ENCODE data around the gene DCTN4. TPM values are rescaled to one million over a fixed set of nuclear protein-coding genes. Genes with fewer than 3 reads are reported as not detected.
A peak's percentile ranks its signal among the peaks of the same experiment; 100 is the strongest.

DCTN4 gene
- total and polyA plus RNA-seq, 4 donors: 17.3 to 66.4 (median 40.1) TPM

DNA sequence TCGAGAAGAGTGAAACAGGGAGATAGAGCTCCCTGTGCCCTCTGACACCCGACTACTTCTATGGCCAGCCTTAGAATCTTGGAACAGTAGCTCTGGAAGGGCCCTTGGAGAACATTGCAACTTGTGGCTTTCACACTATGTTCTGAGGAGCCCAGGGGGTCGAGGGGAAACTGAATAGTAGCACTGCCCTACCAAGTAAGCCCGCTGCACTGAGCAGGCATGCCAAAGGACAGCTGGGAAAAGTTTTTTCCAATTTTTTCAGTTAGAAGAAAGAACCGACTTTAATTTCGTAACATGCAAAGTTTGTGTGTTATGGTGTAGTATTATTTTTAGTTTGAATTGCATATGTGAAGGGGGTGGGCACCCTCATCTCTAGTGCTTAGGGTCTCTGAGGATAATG is 30.6 kb upstream of the DCTN4 start:
- DNase-seq: no peak
- H3K27ac ChIP-seq (ENCODE audit: low read depth in 1 of 2, low read length in 2 of 2): no peak overlapping the region
- no peaks in the 10 kb centered on the region for H3K9me3 ChIP-seq (ENCODE audit: control insufficient read depth, low read length)
- no peaks in the 10 kb centered on the region for H3K36me3 ChIP-seq (ENCODE audit: control insufficient read depth in 1 of 2, insufficient read depth in 2 of 2, low read length in 1 of 2)
- intact Hi-C loops (cut with DNase I): no loop called here
- H3K27me3 ChIP-seq (ENCODE audit: control insufficient read depth in 1 of 2, insufficient read depth in 2 of 2, low read length in 1 of 2): no peaks in the 10 kb centered on the region
- no peak overlapping the region for H3K4me3 ChIP-seq (ENCODE audit: low read length in 2 of 2)
- no peak for ATAC-seq (ENCODE audit: low FRiP score)
- peaks cover 4 to 7% of the 10 kb centered on the region in 2 donors for H3K4me1 ChIP-seq (ENCODE audit: control insufficient read depth in 1 of 2, insufficient read depth in 2 of 2, low read length in 2 of 2)
- 77 to 81% methylated on average over 6 of the region's 6 CpGs for WGBS, 2 donors

DNA sequence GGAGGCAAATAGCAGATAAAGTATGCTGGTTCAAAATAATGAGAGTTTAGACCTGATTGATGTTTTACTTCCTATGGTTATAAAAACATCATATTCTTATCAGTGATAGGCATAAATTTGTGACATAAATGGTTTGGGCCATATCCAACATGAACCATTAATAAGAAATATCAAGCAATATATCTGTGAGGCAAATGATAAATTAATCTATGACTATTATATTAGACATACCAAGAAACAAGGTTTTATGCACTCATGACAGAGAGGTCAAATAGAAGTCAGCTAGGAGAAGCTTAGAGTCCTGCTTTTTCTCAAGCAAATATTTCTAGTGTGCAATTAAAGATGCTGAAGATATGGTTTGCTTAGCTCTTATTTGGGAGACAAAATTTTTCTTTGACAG is 30.2 kb upstream of the DCTN4 start:
- DNase-seq (no peak), ATAC-seq (ENCODE audit: low FRiP score) (no peak)
- intact Hi-C loops (cut with DNase I): no loop called here
- Histone ChIP-seq H3K27me3 (ENCODE audit: control insufficient read depth in 1 of 2, insufficient read depth in 2 of 2, low read length in 1 of 2) (no peaks in the 10 kb centered on the region), H3K9me3 (ENCODE audit: control insufficient read depth, low read length) (no peaks in the 10 kb centered on the region), H3K4me1 (ENCODE audit: control insufficient read depth in 1 of 2, insufficient read depth in 2 of 2, low read length in 2 of 2) (peaks cover 4 to 7% of the 10 kb centered on the region in 2 donors), H3K4me3 (ENCODE audit: low read length in 2 of 2) (no peak overlapping the region), H3K27ac (ENCODE audit: low read depth in 1 of 2, low read length in 2 of 2) (no peak overlapping the region), H3K36me3 (ENCODE audit: control insufficient read depth in 1 of 2, insufficient read depth in 2 of 2, low read length in 1 of 2) (no peaks in the 10 kb centered on the region)

DNA sequence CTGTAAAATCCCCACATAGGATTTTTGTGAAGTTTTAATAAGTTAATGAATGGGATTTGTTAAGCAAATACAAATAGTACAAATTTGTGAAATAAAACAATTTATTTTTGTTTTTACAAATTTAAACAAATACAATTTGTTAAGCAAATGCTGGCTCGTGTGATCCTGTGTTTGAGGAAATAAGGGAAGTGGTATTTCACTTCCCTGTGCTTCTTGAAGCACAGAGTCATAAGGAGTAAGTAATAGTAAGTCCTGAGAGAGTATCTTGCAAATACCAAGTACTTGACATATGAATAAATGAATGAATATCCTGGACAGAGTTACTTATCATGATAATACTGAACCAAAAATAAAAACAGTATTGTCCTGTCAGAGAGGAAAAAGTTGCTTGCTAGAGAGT is 28.8 kb upstream of the DCTN4 start:
- H3K4me1 ChIP-seq (ENCODE audit: control insufficient read depth in 1 of 2, insufficient read depth in 2 of 2, low read length in 2 of 2): peaks cover 7 to 14% of the 10 kb centered on the region in 2 donors
- no peaks in the 10 kb centered on the region for H3K27me3 ChIP-seq (ENCODE audit: control insufficient read depth in 1 of 2, insufficient read depth in 2 of 2, low read length in 1 of 2)
- H3K4me3 ChIP-seq (ENCODE audit: low read length in 2 of 2): no peak overlapping the region
- H3K27ac ChIP-seq (ENCODE audit: low read depth in 1 of 2, low read length in 2 of 2): no peak overlapping the region
- ATAC-seq (ENCODE audit: low FRiP score): no peak
- H3K36me3 ChIP-seq (ENCODE audit: control insufficient read depth in 1 of 2, insufficient read depth in 2 of 2, low read length in 1 of 2): no peaks in the 10 kb centered on the region
- intact Hi-C loops (cut with DNase I): no loop called here
- no peak for DNase-seq
- no peaks in the 10 kb centered on the region for H3K9me3 ChIP-seq (ENCODE audit: control insufficient read depth, low read length)
- WGBS, 2 donors: 67 to 68% methylated on average over 1 of the region's 1 CpG

DNA sequence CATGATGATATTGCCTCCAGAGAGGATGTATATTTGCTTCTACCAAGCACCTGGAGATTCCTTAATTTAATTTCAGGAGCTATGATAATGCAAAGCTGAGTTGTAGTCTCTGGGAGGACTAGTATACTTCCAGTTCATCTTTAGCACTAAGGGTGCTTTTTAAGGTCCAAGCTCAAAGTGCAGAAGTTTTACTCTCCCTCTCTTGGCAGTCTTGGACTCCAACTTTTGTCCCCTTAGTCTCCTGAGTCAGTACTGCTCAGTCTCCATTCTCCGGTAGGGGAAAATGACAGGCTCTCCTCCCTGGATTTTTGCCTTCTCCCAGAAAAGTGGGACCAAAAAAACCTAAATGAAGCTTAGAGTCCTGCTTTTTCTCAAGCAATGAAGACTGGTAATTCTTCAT is 28.1 kb upstream of the DCTN4 start:
- intact Hi-C loops (cut with DNase I): no loop called here

DNA sequence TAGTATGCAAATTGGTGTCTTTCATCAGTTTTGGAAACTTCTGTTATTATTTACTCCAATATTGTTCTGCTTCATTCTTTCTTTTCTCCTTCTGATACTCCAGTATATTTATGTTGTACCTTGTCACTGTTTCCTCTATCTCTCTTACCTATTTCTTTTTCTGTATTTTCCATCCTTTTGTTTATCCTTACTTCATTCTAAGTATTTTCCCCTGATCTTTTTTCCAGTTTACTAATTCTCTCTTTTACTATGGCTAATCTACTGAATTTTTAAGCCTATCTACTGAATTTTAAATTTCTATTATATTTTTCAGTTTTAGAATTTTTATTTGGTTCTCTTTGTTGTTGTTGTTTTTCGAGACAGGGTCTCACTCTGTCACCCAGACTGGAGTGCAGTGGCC is 27.1 kb upstream of the DCTN4 start:
- no peak for DNase-seq
- no peak overlapping the region for H3K27ac ChIP-seq (ENCODE audit: low read depth in 1 of 2, low read length in 2 of 2)
- ATAC-seq (ENCODE audit: low FRiP score): no peak
- no peak overlapping the region for H3K4me3 ChIP-seq (ENCODE audit: low read length in 2 of 2)
- H3K27me3 ChIP-seq (ENCODE audit: control insufficient read depth in 1 of 2, insufficient read depth in 2 of 2, low read length in 1 of 2): no peaks in the 10 kb centered on the region
- H3K9me3 ChIP-seq (ENCODE audit: control insufficient read depth, low read length): no peaks in the 10 kb centered on the region
- WGBS, 2 donors: 99 to 100% methylated on average over 1 of the region's 1 CpG
- H3K4me1 ChIP-seq (ENCODE audit: control insufficient read depth in 1 of 2, insufficient read depth in 2 of 2, low read length in 2 of 2): peaks cover 7 to 12% of the 10 kb centered on the region in 2 donors
- intact Hi-C loops (cut with DNase I): no loop called here
- no peaks in the 10 kb centered on the region for H3K36me3 ChIP-seq (ENCODE audit: control insufficient read depth in 1 of 2, insufficient read depth in 2 of 2, low read length in 1 of 2)

More for the DNA sequence above, 28.1 kb upstream of the DCTN4 start:
- Histone ChIP-seq H3K27me3 (ENCODE audit: control insufficient read depth in 1 of 2, insufficient read depth in 2 of 2, low read length in 1 of 2) (no peaks in the 10 kb centered on the region), H3K9me3 (ENCODE audit: control insufficient read depth, low read length) (no peaks in the 10 kb centered on the region), H3K36me3 (ENCODE audit: control insufficient read depth in 1 of 2, insufficient read depth in 2 of 2, low read length in 1 of 2) (no peaks in the 10 kb centered on the region), H3K27ac (ENCODE audit: low read depth in 1 of 2, low read length in 2 of 2) (no peak overlapping the region), H3K4me3 (ENCODE audit: low read length in 2 of 2) (no peak overlapping the region), H3K4me1 (ENCODE audit: control insufficient read depth in 1 of 2, insufficient read depth in 2 of 2, low read length in 2 of 2) (peaks cover 7 to 14% of the 10 kb centered on the region in 2 donors)
- WGBS, 2 donors: 60 to 72% methylated on average over 1 of the region's 1 CpG
- ATAC-seq (ENCODE audit: low FRiP score) (no peak), DNase-seq (no peak)

DNA sequence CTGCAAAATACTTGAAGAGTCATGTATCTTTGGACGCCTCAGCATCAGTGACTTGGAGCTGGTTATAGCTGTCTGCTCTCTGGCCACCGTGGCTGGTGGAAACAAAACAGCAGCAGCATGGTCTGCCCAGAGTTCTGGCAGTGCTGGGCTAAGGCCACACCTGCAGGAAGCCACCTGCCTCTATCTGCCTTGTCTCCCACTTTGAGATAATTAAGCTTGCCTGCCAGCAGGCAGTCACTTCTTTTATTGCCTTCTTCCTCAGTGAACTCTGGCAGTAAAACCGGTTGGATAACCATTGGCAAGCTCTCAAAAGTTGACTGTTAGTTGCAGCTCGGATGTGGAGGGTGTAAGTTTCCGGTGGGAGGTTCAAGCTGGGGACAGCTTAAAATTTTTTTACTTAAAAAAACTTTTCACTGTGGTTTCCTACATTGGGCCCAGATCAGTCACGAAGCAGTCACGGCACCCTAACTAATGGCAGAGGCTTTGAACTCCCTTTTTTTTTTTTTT is 24.7 kb upstream of the DCTN4 start:
- peak in 1 of 2 donors; percentile 83 for DNase-seq
- Histone ChIP-seq H3K27ac (ENCODE audit: low read depth in 1 of 2, low read length in 2 of 2) (peak overlapping the region; percentile 90 to 94), H3K27me3 (ENCODE audit: control insufficient read depth in 1 of 2, insufficient read depth in 2 of 2, low read length in 1 of 2) (no peaks in the 10 kb centered on the region), H3K4me1 (ENCODE audit: control insufficient read depth in 1 of 2, insufficient read depth in 2 of 2, low read length in 2 of 2) (peaks cover 6 to 10% of the 10 kb centered on the region in 2 donors), H3K36me3 (ENCODE audit: control insufficient read depth in 1 of 2, insufficient read depth in 2 of 2, low read length in 1 of 2) (no peaks in the 10 kb centered on the region), H3K4me3 (ENCODE audit: low read length in 2 of 2) (no peak overlapping the region), H3K9me3 (ENCODE audit: control insufficient read depth, low read length) (no peaks in the 10 kb centered on the region)
- 2% methylated on average over 7 of the region's 7 CpGs for WGBS, 2 donors
- intact Hi-C loops (cut with DNase I): no loop called here
- peak; percentile 64 for ATAC-seq (ENCODE audit: low FRiP score)

DNA sequence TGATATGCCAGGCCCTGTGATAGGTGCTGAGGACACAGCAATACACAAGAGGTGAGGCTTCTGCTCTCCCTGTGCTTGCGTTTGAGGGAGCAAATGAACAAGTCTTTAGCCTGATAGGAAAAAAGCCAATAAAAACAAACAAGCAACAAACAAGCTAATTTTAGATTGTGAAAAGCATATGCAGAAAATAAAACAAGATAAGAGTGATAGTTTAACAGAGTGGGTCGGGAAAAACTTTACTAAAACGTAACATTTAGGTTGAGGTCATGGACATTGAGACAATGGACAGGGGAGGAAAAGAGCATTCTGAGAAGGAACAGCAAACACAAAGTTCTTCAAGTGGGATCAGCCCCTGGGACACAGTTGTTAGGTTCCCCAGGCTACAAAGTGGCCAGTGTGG is 24.0 kb upstream of the DCTN4 start:
- intact Hi-C loops (cut with DNase I): no loop called here
- 20 to 22% methylated on average over 3 of the region's 3 CpGs for WGBS, 2 donors
- Histone ChIP-seq H3K36me3 (ENCODE audit: control insufficient read depth in 1 of 2, insufficient read depth in 2 of 2, low read length in 1 of 2) (no peaks in the 10 kb centered on the region), H3K4me3 (ENCODE audit: low read length in 2 of 2) (no peak overlapping the region), H3K27me3 (ENCODE audit: control insufficient read depth in 1 of 2, insufficient read depth in 2 of 2, low read length in 1 of 2) (no peaks in the 10 kb centered on the region), H3K4me1 (ENCODE audit: control insufficient read depth in 1 of 2, insufficient read depth in 2 of 2, low read length in 2 of 2) (peaks cover 6 to 10% of the 10 kb centered on the region in 2 donors), H3K27ac (ENCODE audit: low read depth in 1 of 2, low read length in 2 of 2) (peak overlapping the region; percentile 90 to 94), H3K9me3 (ENCODE audit: control insufficient read depth, low read length) (no peaks in the 10 kb centered on the region)
- DNase-seq: no peak
- no peak for ATAC-seq (ENCODE audit: low FRiP score)

DNA sequence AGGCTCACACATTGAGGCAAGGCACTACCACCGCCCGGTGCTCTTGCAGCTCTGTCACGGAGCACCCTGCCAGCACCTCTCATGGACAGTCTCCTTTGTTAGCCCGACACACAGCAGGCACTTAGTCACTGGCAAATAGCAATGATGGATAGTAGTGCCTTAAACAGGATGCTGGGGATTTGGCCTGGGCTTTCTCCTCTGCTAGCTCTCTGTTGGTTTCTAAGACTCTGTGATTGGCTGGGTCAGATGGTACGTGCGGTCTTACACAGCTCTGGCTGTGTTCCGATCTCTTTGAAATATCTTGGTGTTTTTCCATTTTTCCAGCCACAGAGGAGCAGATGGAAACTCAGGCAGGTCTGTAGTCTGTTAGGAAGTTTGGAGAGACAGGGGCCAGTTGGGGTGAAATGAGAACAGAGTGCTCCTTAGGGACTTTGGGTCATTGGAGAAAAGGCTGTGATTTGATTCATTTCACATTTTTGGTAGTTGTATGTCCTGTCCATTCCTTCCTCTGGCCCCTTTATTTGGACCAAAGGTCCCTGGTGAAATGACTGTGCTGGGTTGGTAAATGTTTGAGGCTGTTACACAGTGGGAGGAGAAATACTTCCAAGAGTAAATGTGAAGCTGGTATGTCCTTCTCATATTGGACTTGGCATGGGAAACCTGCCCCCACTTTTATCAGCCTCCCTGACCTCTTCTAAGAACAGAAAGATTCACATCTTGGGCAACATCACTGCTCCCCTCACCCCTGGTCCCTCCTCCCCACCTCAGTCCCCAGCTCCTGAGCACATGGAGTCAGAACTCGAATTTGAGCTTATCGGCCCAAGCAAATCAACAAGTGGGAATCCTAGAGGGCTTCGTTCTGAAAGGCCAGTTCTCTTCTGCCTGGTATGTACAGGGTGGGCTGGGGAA is 23.1 kb upstream of the DCTN4 start:
- DNase-seq (peak; percentile 88 to 90), ATAC-seq (ENCODE audit: low FRiP score) (peak; percentile 78)
- WGBS, 2 donors: 12% methylated on average over 10 of the region's 10 CpGs
- Histone ChIP-seq H3K36me3 (ENCODE audit: control insufficient read depth in 1 of 2, insufficient read depth in 2 of 2, low read length in 1 of 2) (no peaks in the 10 kb centered on the region), H3K9me3 (ENCODE audit: control insufficient read depth, low read length) (no peaks in the 10 kb centered on the region), H3K4me3 (ENCODE audit: low read length in 2 of 2) (no peak overlapping the region), H3K27me3 (ENCODE audit: control insufficient read depth in 1 of 2, insufficient read depth in 2 of 2, low read length in 1 of 2) (no peaks in the 10 kb centered on the region), H3K4me1 (ENCODE audit: control insufficient read depth in 1 of 2, insufficient read depth in 2 of 2, low read length in 2 of 2) (peaks cover 6 to 10% of the 10 kb centered on the region in 2 donors), H3K27ac (ENCODE audit: low read depth in 1 of 2, low read length in 2 of 2) (peak overlapping the region; percentile 85 to 90)
- intact Hi-C loops (cut with DNase I): no loop called here

DNA sequence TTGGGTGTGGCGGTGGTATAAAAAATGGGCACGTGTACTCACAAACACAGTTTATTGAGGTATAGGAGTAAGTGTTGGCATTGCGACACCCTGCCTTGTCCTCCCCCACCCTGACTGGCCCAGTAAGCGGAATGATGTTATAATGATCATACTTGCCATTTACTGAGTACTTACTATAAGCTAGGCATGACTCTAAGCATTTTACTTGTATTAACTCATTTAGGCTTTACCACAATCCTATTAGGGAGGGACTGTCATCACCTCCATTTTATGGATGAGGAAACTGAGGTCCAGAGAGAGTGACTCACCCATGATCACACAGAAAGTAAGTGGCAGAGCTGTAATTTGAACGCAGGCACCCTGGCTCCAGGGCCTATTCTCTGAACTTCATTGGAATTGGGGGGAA is 22.0 kb upstream of the DCTN4 start:
- 86 to 90% methylated on average over 5 of the region's 5 CpGs for WGBS, 2 donors
- ATAC-seq (ENCODE audit: low FRiP score) (no peak), DNase-seq (no peak)
- Histone ChIP-seq H3K27ac (ENCODE audit: low read depth in 1 of 2, low read length in 2 of 2) (peak overlapping the region; percentile 59 to 75), H3K4me3 (ENCODE audit: low read length in 2 of 2) (no peak overlapping the region), H3K4me1 (ENCODE audit: control insufficient read depth in 1 of 2, insufficient read depth in 2 of 2, low read length in 2 of 2) (peaks cover 6 to 10% of the 10 kb centered on the region in 2 donors), H3K36me3 (ENCODE audit: control insufficient read depth in 1 of 2, insufficient read depth in 2 of 2, low read length in 1 of 2) (no peaks in the 10 kb centered on the region), H3K9me3 (ENCODE audit: control insufficient read depth, low read length) (no peaks in the 10 kb centered on the region), H3K27me3 (ENCODE audit: control insufficient read depth in 1 of 2, insufficient read depth in 2 of 2, low read length in 1 of 2) (no peaks in the 10 kb centered on the region)
- intact Hi-C loops (cut with DNase I): no loop called here

All from aorta (tissue), 5 donors.